ENCODE results near the gene LSM3. TPM values are rescaled to one million over a fixed set of nuclear protein-coding genes. Genes with fewer than 3 reads are reported as not detected.

Gene LSM3
- total and polyA plus RNA-seq, 7 donors: 11.1 to 20.2 (median 14.1) TPM

DNA sequence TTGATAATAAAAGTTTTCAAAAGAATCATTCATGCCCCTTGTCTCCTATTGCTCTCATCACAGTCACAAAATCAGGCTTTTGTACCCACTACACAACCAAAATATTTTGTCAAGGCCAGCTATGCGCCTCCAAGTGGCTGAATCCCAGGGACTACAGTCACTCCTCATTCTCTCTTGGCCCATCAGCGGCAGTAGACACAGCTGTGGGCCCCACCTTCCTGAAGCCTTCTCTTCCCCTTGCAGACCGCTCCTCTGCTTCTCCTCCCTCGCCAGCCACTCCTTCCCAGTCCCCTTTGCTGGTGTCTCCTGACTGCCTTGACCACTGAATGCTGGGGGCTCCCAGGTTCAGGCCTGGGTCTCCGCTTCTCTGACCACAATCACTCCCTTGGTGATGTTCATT, 52.1 kb downstream of the LSM3 start:
- Histone ChIP-seq H3K27me3 (ENCODE audit: insufficient read depth in 3 of 3, low read length in 2 of 3) (peaks cover 0 to 5% (median 2%) of the 10 kb centered on the region in 3 donors), H3K9me3 (no peaks in the 10 kb centered on the region), H3K27ac (no peak overlapping the region), H3K36me3 (ENCODE audit: insufficient read depth in 1 of 2, low read depth in 1 of 2) (no peaks in the 10 kb centered on the region), H3K4me3 (no peak overlapping the region), H3K4me1 (no peaks in the 10 kb centered on the region)
- DNase-seq: no peak
- ATAC-seq: no peak
- 85 to 92% (median 91%) methylated on average over 5 of the region's 5 CpGs for WGBS, 3 donors
- TF ChIP-seq, protein P1, sequence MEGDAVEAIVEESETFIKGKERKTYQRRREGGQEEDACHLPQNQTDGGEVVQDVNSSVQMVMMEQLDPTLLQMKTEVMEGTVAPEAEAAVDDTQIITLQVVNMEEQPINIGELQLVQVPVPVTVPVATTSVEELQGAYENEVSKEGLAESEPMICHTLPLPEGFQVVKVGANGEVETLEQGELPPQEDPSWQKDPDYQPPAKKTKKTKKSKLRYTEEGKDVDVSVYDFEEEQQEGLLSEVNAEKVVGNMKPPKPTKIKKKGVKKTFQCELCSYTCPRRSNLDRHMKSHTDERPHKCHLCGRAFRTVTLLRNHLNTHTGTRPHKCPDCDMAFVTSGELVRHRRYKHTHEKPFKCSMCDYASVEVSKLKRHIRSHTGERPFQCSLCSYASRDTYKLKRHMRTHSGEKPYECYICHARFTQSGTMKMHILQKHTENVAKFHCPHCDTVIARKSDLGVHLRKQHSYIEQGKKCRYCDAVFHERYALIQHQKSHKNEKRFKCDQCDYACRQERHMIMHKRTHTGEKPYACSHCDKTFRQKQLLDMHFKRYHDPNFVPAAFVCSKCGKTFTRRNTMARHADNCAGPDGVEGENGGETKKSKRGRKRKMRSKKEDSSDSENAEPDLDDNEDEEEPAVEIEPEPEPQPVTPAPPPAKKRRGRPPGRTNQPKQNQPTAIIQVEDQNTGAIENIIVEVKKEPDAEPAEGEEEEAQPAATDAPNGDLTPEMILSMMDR (IDR thresholded peaks at IDR 0.05): no peak
- intact Hi-C loops (cut with DNase I): no loop called here

DNA sequence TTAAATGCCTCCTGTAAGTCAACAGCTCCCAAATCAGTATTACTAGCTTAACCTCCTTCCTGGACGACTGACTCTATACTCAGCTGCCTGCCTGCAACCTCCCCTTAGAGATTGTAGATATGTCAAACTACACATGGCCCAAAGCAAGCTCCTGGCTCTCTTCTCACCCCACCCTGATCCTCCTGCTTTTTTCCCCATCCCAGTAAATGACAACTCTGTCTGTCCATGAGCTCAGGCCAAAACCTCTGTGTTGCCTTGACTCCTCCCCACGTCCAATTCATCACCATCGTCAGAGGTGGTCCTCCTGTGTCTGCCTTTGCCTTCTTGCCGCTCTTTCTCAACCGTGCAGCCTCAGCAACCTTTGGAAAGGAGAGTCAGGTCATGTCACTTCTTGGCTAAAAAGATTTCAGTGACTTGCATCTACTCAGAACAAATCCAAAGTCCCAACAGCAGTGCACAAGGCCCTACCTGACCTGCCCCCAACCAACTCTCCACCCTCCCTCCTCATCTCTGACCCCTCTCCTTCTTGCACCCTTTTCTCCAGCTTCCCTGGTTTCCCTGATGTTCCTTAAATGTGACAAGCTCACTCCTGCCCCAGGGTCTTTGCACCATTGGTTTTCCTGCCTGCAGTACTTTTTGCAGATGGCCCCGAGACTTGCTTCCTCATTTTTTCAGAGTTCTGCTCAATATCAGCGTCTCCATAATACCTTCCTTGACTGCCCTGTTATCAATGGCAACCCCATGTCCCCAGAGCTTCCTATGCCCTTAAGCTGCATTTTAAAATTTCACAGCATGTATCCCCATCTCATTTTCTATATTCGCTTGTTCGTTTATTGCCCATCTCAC, 52.8 kb downstream of the LSM3 start:
- no peaks in the 10 kb centered on the region for H3K9me3 ChIP-seq
- H3K4me3 ChIP-seq: no peak overlapping the region
- no peak overlapping the region for H3K27ac ChIP-seq
- intact Hi-C loops (cut with DNase I): no loop called here
- peaks cover 0 to 5% (median 2%) of the 10 kb centered on the region in 3 donors for H3K27me3 ChIP-seq (ENCODE audit: insufficient read depth in 3 of 3, low read length in 2 of 3)
- no peak for DNase-seq
- WGBS, 3 donors: 80 to 93% (median 85%) methylated on average over 9 of the region's 9 CpGs
- H3K36me3 ChIP-seq (ENCODE audit: insufficient read depth in 1 of 2, low read depth in 1 of 2): no peaks in the 10 kb centered on the region
- ATAC-seq: no peak
- no peaks in the 10 kb centered on the region for H3K4me1 ChIP-seq
- TF ChIP-seq, protein P1 (IDR thresholded peaks at IDR 0.05): no peak

- no peaks in the 10 kb centered on the region for H3K4me1 ChIP-seq
- no peak overlapping the region for H3K27ac ChIP-seq
- 83 to 89% (median 88%) methylated on average over 4 of the region's 4 CpGs for WGBS, 3 donors
- no peaks in the 10 kb centered on the region for H3K9me3 ChIP-seq
- TF ChIP-seq, protein P1 (IDR thresholded peaks at IDR 0.05): no peak
- intact Hi-C loops (cut with DNase I): no loop called here
- H3K27me3 ChIP-seq (ENCODE audit: insufficient read depth in 3 of 3, low read length in 2 of 3): peaks cover 0 to 5% (median 2%) of the 10 kb centered on the region in 3 donors
- DNase-seq: no peak
- ATAC-seq: no peak
- no peaks in the 10 kb centered on the region for H3K36me3 ChIP-seq (ENCODE audit: insufficient read depth in 1 of 2, low read depth in 1 of 2)
- no peak overlapping the region for H3K4me3 ChIP-seq
Measured at GRCh38 chr3:14231998-14232501, 53.4 kb downstream of the LSM3 start.

- DNase-seq: no peak
- 74 to 82% (median 74%) methylated on average over 12 of the region's 12 CpGs for WGBS, 3 donors
- no peak overlapping the region for H3K4me3 ChIP-seq
- H3K27me3 ChIP-seq (ENCODE audit: insufficient read depth in 3 of 3, low read length in 2 of 3): peaks cover 0 to 5% (median 2%) of the 10 kb centered on the region in 3 donors
- no peaks in the 10 kb centered on the region for H3K9me3 ChIP-seq
- no peaks in the 10 kb centered on the region for H3K36me3 ChIP-seq (ENCODE audit: insufficient read depth in 1 of 2, low read depth in 1 of 2)
- ATAC-seq: peak; percentile 36 to 79 (median 70)
- intact Hi-C loops (cut with DNase I): no loop called here
- H3K27ac ChIP-seq: no peak overlapping the region
- no peaks in the 10 kb centered on the region for H3K4me1 ChIP-seq
- TF ChIP-seq, protein P1 (IDR thresholded peaks at IDR 0.05): no peak
Measured at GRCh38 chr3:14234251-14235002, 55.8 kb downstream of the LSM3 start.
